ENCODE measurements around the gene FIBIN. TPM values are rescaled to one million over a fixed set of nuclear protein-coding genes. Genes with fewer than 3 reads are reported as not detected.

Gene FIBIN
- total RNA-seq, 2 donors from 2014 or later, result not detected

DNA sequence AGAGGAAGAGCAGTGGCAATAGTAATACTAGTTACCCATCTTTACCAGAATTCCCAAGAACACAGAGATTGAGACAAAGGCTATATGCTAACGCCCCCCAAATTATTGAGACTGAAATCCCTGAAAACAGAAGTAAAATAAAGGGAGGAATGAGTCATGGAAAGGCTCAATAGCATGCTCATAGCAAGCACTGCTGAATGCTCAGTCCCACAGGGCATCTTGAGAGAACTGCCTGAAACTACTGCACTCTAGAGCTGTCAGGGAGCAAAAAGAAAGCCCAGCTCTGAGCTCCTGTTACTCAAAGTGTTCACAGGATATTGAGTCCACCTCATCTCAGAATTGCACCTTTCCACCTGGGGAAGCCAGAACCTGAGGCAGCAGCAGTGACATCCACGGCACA, 44.1 kb upstream of the FIBIN start:
- H3K36me3 ChIP-seq (ENCODE audit: control insufficient read depth, insufficient read depth, low read length), result no peaks in the 10 kb centered on the region

DNA sequence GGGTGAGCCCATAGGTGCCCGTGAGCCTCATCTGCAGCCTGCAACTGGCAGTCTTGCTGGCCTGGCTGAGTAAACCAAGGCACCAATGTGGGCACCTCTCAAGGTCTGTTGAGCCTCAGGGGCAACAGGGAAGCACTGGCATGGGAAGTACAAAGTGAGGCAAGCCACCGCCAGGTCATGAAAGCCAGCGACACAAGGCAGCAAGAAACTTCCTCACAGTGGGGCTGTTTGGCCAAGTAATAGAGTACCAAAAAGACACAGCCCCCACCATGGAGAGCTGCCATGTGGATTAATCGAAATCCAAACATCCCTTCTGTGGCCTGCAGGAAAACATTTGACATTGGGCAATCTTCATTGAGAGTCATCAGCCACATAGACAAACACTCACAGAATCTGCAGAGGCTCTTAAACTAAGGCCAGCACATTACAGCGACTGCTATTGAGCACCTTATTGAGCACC, 43.6 kb upstream of the FIBIN start:
- no peaks in the 10 kb centered on the region for H3K36me3 Mint-ChIP-seq (ENCODE audit: low read depth)
- Histone ChIP-seq H3K27ac (ENCODE audit: low read depth, low read length) (no peak overlapping the region), H3K9me3 (ENCODE audit: control insufficient read depth, low read length) (no peaks in the 10 kb centered on the region), H3K4me1 (ENCODE audit: control insufficient read depth, insufficient read depth, low read length) (no peaks in the 10 kb centered on the region), H3K4me3 (ENCODE audit: low read length) (no peak overlapping the region), H3K9ac (ENCODE audit: extremely low read depth, low read length, poor library complexity, severe bottlenecking) (no peak overlapping the region), H3K36me3 (ENCODE audit: control insufficient read depth, insufficient read depth, low read length) (no peaks in the 10 kb centered on the region), H3K27me3 (ENCODE audit: control insufficient read depth, insufficient read depth, low read length, poor library complexity, severe bottlenecking) (no peaks in the 10 kb centered on the region)
- TF ChIP-seq, protein P1, sequence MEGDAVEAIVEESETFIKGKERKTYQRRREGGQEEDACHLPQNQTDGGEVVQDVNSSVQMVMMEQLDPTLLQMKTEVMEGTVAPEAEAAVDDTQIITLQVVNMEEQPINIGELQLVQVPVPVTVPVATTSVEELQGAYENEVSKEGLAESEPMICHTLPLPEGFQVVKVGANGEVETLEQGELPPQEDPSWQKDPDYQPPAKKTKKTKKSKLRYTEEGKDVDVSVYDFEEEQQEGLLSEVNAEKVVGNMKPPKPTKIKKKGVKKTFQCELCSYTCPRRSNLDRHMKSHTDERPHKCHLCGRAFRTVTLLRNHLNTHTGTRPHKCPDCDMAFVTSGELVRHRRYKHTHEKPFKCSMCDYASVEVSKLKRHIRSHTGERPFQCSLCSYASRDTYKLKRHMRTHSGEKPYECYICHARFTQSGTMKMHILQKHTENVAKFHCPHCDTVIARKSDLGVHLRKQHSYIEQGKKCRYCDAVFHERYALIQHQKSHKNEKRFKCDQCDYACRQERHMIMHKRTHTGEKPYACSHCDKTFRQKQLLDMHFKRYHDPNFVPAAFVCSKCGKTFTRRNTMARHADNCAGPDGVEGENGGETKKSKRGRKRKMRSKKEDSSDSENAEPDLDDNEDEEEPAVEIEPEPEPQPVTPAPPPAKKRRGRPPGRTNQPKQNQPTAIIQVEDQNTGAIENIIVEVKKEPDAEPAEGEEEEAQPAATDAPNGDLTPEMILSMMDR (conservative IDR thresholded peaks at IDR 0.05), result no peak
- peaks cover 9% of the 10 kb centered on the region for H3K27me3 Mint-ChIP-seq (ENCODE audit: insufficient read depth)
- 89 to 95% methylated on average over 3 to 5 of the region's 5 CpGs for WGBS, 2 experiments (ENCODE audit: insufficient coverage in 1 of 2, insufficient read length in 1 of 2)
- H3K27ac Mint-ChIP-seq, result no peak overlapping the region
- no peak for DNase-seq
- no peak overlapping the region for H3K4me3 Mint-ChIP-seq
- no peaks in the 10 kb centered on the region for H3K9me3 Mint-ChIP-seq
- H3K4me1 Mint-ChIP-seq, result peaks cover 14% of the 10 kb centered on the region

More for the DNA sequence above, 44.1 kb upstream of the FIBIN start:
- no peak overlapping the region for H3K9ac ChIP-seq (ENCODE audit: extremely low read depth, low read length, poor library complexity, severe bottlenecking)
- Mint-ChIP-seq H3K4me3 (no peak overlapping the region), H3K27ac (no peak overlapping the region), H3K4me1 (peaks cover 14% of the 10 kb centered on the region), H3K27me3 (ENCODE audit: insufficient read depth) (peaks cover 13% of the 10 kb centered on the region), H3K9me3 (no peaks in the 10 kb centered on the region), H3K36me3 (ENCODE audit: low read depth) (no peaks in the 10 kb centered on the region)
- H3K9me3 ChIP-seq (ENCODE audit: control insufficient read depth, low read length), result no peaks in the 10 kb centered on the region
- no peak overlapping the region for H3K27ac ChIP-seq (ENCODE audit: low read depth, low read length)
- no peaks in the 10 kb centered on the region for H3K4me1 ChIP-seq (ENCODE audit: control insufficient read depth, insufficient read depth, low read length)
- H3K4me3 ChIP-seq (ENCODE audit: low read length), result no peak overlapping the region
- TF ChIP-seq, protein P1 (conservative IDR thresholded peaks at IDR 0.05), result no peak
- no peaks in the 10 kb centered on the region for H3K27me3 ChIP-seq (ENCODE audit: control insufficient read depth, insufficient read depth, low read length, poor library complexity, severe bottlenecking)
- DNase-seq, result no peak
- WGBS, 2 experiments (ENCODE audit: insufficient coverage in 1 of 2, insufficient read length in 1 of 2), result 93 to 97% methylated on average over 2 of the region's 2 CpGs

DNA sequence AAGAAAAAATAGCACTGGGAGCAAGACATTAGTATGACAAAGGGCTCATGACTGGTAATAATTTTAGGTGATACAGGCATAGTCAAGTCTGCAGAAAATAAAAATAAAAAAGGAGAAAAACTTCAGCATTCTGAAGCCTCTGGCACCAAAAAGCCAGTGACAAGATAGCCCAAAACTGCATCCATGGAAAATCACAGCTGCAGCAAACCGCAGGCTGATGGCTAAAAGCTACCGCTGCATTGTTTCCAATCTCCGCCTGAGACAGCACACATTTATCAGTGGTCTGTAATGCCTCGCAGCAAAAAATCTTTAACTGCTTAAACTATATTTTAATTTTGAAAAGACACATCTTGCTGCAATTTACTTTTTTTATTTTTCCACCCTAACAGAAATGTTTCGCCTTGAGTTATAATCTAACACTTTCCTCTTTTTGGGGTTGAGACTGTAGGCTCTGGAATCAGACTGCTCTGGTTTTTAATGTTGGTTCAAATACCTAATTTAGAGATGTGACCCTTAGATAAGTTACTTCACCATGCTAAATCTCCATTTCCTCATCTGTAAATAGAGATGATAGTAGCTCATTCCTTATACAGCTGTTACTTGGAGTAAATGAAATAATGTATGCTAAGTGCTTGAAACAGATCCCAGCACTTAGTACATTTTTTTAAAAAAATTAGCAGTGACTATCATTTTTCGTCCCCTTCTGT, 42.0 kb upstream of the FIBIN start:
- no peak for DNase-seq
- Mint-ChIP-seq H3K4me1 (peaks cover 14% of the 10 kb centered on the region), H3K9me3 (no peaks in the 10 kb centered on the region), H3K27me3 (ENCODE audit: insufficient read depth) (peaks cover 3% of the 10 kb centered on the region), H3K4me3 (no peak overlapping the region), H3K27ac (no peak overlapping the region), H3K36me3 (ENCODE audit: low read depth) (no peaks in the 10 kb centered on the region)
- TF ChIP-seq, protein P1 (conservative IDR thresholded peaks at IDR 0.05), result no peak
- 78 to 87% methylated on average over 5 to 6 of the region's 6 CpGs for WGBS, 2 experiments (ENCODE audit: insufficient coverage in 1 of 2, insufficient read length in 1 of 2)
- no peaks in the 10 kb centered on the region for H3K9me3 ChIP-seq (ENCODE audit: control insufficient read depth, low read length)
- no peaks in the 10 kb centered on the region for H3K36me3 ChIP-seq (ENCODE audit: control insufficient read depth, insufficient read depth, low read length)
- H3K4me3 ChIP-seq (ENCODE audit: low read length), result no peak overlapping the region
- H3K4me1 ChIP-seq (ENCODE audit: control insufficient read depth, insufficient read depth, low read length), result no peaks in the 10 kb centered on the region
- no peak overlapping the region for H3K9ac ChIP-seq (ENCODE audit: extremely low read depth, low read length, poor library complexity, severe bottlenecking)
- H3K27ac ChIP-seq (ENCODE audit: low read depth, low read length), result no peak overlapping the region
- H3K27me3 ChIP-seq (ENCODE audit: control insufficient read depth, insufficient read depth, low read length, poor library complexity, severe bottlenecking), result no peaks in the 10 kb centered on the region

Measured in endodermal cell (in vitro differentiated cells).